ENCODE measurements around the gene CLDN11.

The CLDN11 gene

DNA sequence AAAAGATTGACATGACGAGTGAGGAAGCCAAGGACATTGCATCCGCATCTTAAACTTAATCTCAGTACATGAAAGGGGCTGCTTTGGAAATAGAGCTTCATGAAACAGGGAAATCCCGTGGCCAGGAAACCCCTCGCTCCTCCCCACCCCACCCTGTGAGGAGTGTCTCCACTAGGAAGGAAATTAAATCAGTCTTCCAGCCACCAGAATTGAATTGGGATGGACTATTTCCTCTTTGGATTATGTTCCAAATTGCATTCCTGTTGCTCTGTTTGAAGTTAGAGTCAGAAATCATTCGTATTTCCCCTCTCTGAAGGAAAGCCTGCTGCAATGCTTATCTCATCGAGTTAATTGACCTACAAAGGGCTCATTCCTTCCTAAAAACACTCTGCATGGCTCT, 35.8 kb downstream of the CLDN11 start:
- no peak for DNase-seq
- no peaks in the 10 kb centered on the region for H3K27me3 ChIP-seq
- no peak overlapping the region for H3K4me3 ChIP-seq (ENCODE audit: low read depth, low read length)
- no peaks in the 10 kb centered on the region for H3K36me3 ChIP-seq
- TF ChIP-seq, protein P1, sequence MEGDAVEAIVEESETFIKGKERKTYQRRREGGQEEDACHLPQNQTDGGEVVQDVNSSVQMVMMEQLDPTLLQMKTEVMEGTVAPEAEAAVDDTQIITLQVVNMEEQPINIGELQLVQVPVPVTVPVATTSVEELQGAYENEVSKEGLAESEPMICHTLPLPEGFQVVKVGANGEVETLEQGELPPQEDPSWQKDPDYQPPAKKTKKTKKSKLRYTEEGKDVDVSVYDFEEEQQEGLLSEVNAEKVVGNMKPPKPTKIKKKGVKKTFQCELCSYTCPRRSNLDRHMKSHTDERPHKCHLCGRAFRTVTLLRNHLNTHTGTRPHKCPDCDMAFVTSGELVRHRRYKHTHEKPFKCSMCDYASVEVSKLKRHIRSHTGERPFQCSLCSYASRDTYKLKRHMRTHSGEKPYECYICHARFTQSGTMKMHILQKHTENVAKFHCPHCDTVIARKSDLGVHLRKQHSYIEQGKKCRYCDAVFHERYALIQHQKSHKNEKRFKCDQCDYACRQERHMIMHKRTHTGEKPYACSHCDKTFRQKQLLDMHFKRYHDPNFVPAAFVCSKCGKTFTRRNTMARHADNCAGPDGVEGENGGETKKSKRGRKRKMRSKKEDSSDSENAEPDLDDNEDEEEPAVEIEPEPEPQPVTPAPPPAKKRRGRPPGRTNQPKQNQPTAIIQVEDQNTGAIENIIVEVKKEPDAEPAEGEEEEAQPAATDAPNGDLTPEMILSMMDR (IDR thresholded peaks at IDR 0.05; ENCODE audit: low read depth, low read length), result no peak
- peaks cover 4% of the 10 kb centered on the region; the same call in 1 of the 2 replicates for H3K9me3 ChIP-seq
- peaks cover 3% of the 10 kb centered on the region; the same call in 1 of the 2 replicates for H3K4me1 ChIP-seq

DNA sequence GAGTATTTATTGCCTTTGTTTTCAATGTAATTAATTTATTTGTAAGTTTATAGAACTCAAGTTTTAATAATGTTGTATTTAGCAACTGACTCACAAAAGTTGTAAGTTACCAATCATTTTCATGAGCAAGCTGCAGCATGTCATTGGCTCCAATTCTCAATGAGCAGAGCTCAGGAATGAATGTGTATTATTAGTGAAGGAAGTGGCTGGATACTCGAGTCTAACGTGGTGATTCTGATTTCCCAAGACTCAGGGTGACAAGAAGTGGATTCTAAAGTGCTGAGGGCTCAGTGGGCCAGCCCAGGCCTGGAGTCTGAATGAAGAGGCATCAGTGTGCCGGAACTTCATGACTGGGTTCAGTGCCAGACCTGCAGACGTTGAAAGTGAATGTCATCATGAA, 39.6 kb downstream of the CLDN11 start:
- Histone ChIP-seq H3K4me1 (peaks cover 3% of the 10 kb centered on the region; the same call in 1 of the 2 replicates), H3K4me3 (ENCODE audit: low read depth, low read length) (no peak overlapping the region), H3K27me3 (no peaks in the 10 kb centered on the region), H3K9me3 (peaks cover 4% of the 10 kb centered on the region; the same call in 1 of the 2 replicates), H3K36me3 (no peaks in the 10 kb centered on the region)
- DNase-seq, result no peak
- TF ChIP-seq, protein P1 (IDR thresholded peaks at IDR 0.05; ENCODE audit: low read depth, low read length), result no peak

DNA sequence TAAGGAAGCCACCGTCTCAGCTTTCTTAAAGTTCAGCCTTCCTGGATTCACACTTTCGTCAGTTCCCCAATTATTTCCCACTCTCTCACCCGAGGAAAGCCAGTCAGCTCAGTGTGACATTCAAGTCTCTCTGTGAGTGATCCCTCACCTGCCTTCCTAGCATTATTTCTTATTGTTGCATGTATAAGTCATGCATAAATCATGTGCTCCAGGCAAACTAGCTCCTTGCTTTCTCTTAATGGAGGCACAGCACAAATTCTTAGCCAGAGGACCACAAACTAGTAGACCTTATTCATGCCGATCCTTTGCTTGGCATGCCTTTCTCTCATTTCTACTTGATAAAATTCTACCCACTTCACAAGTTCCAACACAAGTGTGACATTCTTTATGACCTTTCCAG, 44.3 kb downstream of the CLDN11 start:
- no peaks in the 10 kb centered on the region for H3K9me3 ChIP-seq
- TF ChIP-seq, protein P1 (IDR thresholded peaks at IDR 0.05; ENCODE audit: low read depth, low read length), result no peak
- peaks cover 11% of the 10 kb centered on the region for H3K36me3 ChIP-seq
- H3K4me1 ChIP-seq, result peaks cover 12% of the 10 kb centered on the region
- DNase-seq, result no peak
- no peak overlapping the region for H3K4me3 ChIP-seq (ENCODE audit: low read depth, low read length)
- no peaks in the 10 kb centered on the region for H3K27me3 ChIP-seq

DNA sequence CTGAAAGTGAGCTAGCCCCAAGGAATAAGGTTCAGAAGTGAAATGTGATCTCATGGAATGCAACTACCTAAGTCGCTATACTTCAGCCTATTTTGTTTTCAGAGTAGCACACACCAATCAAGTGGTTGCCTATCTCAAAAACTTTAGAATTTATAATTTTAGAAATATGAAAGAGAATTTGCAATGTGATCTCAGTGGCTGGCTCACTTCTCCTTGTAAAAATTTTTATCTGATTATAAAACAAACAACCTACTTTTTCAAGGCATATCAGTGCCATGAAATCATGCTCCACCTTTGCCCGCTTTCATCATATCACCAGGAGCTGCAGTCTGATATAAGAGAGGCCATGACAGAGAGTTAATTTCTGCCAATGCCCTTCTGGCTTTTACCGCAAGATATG, 47.3 kb downstream of the CLDN11 start:
- TF ChIP-seq, protein P1 (IDR thresholded peaks at IDR 0.05; ENCODE audit: low read depth, low read length), result no peak
- Histone ChIP-seq H3K4me1 (peaks cover 27% of the 10 kb centered on the region), H3K9me3 (no peaks in the 10 kb centered on the region), H3K4me3 (ENCODE audit: low read depth, low read length) (no peak overlapping the region), H3K27me3 (no peaks in the 10 kb centered on the region), H3K36me3 (peaks cover 11% of the 10 kb centered on the region)
- DNase-seq, result no peak

DNA sequence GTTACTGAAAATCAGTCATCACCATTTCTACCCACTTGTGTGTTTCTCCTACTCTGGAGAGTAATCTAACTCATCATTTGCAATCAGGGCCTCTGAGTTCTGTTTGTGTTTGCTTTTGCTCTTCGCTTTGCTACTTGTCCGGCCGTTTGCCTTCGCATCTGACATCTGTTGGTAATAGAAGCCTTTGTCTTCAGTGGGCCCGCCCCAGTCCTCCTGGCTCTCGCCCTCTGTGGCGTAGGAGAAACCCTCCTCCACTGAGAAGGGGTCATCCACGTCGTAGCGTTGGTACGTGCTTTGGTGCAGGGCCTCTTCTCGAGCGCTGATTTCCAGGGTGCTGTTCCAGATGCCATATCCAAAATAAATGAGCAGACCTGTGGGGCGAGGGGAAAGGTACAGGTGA, 48.3 kb downstream of the CLDN11 start:
- DNase-seq, result no peak
- TF ChIP-seq, protein P1 (IDR thresholded peaks at IDR 0.05; ENCODE audit: low read depth, low read length), result no peak
- no peak overlapping the region for H3K4me3 ChIP-seq (ENCODE audit: low read depth, low read length)

DNA sequence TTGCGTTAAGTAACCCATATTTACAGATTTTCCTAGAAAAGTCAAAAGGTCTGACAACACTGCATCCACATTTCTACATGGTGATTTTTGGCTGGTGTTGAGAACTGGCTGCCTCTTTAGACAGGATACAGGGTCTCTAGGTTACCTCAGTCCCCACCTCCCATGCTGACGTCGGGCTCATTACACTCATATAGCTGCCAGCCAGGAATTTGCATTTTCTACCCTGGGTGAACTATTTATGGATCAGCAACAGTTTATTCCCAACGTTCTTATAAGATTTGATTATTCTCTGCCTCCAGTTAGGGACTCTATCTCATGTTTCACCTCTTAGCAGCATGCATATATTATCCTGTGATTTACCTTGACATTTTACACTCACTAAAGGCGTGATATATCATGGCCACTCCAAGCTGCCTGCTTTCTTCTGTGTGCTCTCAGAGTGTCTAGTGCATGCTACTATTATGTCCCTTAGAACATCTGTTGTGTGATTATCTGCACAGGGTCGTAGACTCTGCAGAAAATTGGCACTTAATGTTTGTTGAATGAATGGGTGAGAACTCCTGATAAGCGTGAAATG, 49.0 kb downstream of the CLDN11 start:
- Histone ChIP-seq H3K27me3 (no peaks in the 10 kb centered on the region), H3K9me3 (no peaks in the 10 kb centered on the region), H3K4me3 (ENCODE audit: low read depth, low read length) (no peak overlapping the region), H3K36me3 (peaks cover 11% of the 10 kb centered on the region), H3K4me1 (peaks cover 27% of the 10 kb centered on the region)
- TF ChIP-seq, protein P1 (IDR thresholded peaks at IDR 0.05; ENCODE audit: low read depth, low read length), result no peak
- DNase-seq, result no peak

More for the DNA sequence above, 48.3 kb downstream of the CLDN11 start:
- Histone ChIP-seq H3K9me3 (no peaks in the 10 kb centered on the region), H3K36me3 (peaks cover 11% of the 10 kb centered on the region), H3K4me1 (peaks cover 27% of the 10 kb centered on the region), H3K27me3 (no peaks in the 10 kb centered on the region)

Data from BE2C (cell line).